ENCODE measurements around the gene SRA1.
A peak's percentile ranks its signal among the peaks of the same experiment; 100 is the strongest.

SRA1 gene

GRCh38 chr5:140549237-140550144 lies 7.8 kb downstream of the SRA1 start:
- DNase-seq: no peak

DNA sequence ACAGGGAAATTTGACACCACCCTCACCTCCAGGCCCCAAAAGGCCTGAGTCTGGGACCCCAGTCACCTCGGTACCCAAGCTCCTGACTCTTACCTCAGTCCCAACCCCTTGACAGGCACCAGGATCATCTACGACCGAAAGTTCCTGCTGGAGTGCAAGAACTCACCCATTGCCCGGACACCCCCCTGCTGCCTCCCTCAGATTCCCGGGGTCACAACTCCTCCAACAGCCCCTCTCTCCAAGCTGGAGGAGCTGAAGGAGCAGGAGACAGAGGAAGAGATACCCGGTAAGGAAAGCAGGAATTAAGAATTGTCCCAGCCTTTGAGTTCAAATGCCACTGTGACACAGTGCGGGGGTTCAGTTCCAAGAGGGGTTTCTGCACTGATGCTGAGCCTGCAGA lies 8.5 kb downstream of the SRA1 start:
- DNase-seq: no peak

- DNase-seq: no peak
These were observed 9.0 kb downstream of the SRA1 start for GRCh38 chr5:140548300-140548688.

GRCh38 chr5:140547508-140548299 lies 9.6 kb downstream of the SRA1 start, which contains the start of gene EIF4EBP3:
TSS of gene EIF4EBP3 (plus strand) at chr5:140547662. CDS start at chr5:140547738, 76 bp downstream.
- peak; percentile 85 to 88 for DNase-seq

DNA sequence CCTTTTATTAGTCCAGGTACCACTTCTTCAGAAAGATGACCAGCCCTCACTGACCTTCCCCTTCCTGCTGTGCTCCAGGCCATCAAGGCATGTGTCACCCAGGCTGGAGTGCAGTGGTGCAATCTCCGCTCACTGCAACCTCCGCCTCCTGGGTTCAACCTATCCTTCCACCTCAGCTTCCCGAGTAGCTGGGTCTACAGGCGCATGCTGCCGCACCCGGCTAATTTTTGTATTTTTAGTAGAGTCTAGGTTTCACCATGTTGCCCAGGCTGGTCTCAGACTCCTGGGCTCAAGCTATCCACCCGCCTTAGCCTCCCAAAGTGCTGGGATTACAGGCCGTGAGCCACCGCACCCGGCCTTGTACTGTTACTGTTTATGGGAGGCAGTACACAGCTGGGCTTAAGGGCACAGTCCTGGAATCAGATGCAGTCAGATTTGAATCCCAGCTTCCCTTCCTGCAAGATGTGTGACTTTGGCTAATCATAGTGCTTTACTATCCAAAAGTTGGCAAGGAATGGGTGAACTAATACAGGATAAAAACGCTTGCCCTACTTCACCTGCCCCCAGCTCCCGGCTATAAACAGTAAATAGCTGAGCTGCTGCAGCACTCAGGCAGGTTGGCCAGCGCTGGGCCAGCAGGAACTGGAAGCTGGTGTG lies 10.3 kb downstream of the SRA1 start:
- no peak for DNase-seq

DNA sequence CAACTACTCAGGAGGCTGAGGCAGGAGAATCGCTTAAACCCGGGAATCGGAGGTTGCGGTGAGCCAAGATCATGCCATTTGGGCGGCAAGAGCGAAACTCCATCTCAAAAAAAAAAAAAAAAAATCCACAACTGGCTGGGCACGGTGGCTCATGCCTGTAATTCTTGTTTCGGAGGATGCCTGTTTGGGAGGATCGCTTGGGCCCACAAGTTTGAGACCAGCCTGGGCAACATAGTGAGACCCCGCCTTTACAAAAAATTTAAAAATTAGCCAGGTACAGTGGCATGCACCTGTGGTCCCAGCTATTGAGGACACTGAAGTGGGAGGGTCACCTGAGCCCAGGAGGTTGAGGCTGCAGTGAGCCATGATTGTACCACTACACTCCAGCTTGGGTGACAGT lies 11.7 kb downstream of the SRA1 start:
- no peak for DNase-seq

DNA sequence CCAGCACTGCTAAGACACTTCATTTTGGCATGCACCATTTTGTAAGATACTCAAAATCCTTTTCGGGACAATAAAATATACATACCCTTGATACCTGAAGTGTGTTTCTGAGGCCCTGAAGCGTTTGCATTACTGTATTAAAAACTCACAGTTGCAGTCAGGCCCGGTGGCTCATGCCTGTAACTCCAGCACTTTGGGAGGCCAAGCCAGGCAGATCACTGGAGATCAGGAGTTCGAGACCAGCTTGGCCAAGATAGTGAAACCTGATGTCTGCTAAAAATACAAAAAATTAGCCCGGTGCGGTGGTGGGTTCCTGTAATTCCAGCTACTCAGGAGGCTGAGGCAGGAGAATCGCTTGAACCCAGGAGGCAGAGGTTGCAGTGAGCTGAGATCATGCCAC lies 12.3 kb downstream of the SRA1 start:
- no peak for DNase-seq

- DNase-seq: no peak
These were observed 14.3 kb downstream of the SRA1 start for GRCh38 chr5:140542972-140543371.

DNA sequence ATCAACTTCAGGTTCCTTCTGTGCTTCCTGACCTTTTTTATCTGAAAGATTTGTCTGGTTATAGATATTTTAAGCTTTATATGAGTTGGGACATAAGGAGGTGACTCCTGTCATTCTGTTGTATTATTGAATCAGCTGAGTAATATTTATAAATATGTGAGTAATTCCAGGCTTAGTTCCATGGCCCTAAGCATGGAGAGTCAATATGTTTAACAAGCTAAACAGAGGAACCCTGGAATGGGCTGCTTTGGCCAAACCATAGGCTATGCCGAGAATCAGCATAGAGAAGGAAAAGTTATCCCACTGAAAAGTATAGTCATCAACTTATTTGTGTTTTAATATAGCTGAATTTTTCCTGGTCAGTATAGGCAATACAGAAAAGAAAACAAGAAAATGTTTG lies 17.0 kb downstream of the SRA1 start:
- no peak for DNase-seq

GRCh38 chr5:140524003-140524402 lies 33.3 kb downstream of the SRA1 start:
- no peak for DNase-seq

DNA sequence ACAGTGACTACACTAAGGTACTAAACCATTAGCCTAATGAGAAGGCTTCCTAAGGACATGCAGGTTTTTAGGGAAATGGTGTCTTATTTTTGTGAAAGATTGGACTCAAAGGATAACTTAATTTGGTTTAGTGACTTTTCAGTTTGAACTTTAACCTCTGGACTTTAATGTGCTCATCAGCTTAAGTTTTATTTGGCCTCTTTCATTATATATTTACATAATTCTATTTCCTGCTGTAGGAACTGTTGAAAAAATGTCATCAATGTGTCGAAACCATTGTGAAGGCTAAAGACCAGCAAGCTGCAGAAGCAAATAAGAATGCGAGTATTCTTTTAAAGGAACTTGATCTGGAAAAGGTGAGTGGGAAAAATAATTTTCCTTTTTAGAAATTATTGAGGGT lies 44.1 kb downstream of the SRA1 start:
- DNase-seq: no peak

GRCh38 chr5:140509898-140510297 lies 47.4 kb downstream of the SRA1 start:
- DNase-seq: no peak

- no peak for DNase-seq
These were observed 54.4 kb downstream of the SRA1 start for GRCh38 chr5:140502834-140503233.

Data from activated CD4-positive, alpha-beta T cell treated with anti-CD3 and anti-CD28 coated beads, Interleukin-2, amount 50 U/mL, for 48 hours (primary cell).